MCF 10A (cell line): ENCODE data around the gene MTMR12. TPM values are rescaled to one million over a fixed set of nuclear protein-coding genes. Genes with fewer than 3 reads are reported as not detected.
"Not testable (repeated sequence)": the region's sequence is repeated elsewhere in the genome, so short reads cannot be mapped to it uniquely, and the experiment has no call there.

Source experiments
- BruUV-seq: library from RNA; stranded (reverse); fragments of 400-500 nt; replicated peaks from 2 replicates; lab custom pipeline; 2021; lab: Mats Ljungman, UMichigan
- CTCF ChIA-PET: fragments of 300-600 bp; sonication (Branson Sonifier 250); formaldehyde crosslinking; extraction: SDS; loops from one replicate; lab custom pipeline; 2021; ENCODE audit warnings: antibody characterized with exemption, inconsistent platforms; lab: Yijun Ruan, JAX
- POLR2A ChIA-PET: fragments of 300-600, 350-650 bp; sonication (Branson Sonifier 250); formaldehyde crosslinking; extraction: SDS; loops from one replicate; lab custom pipeline; 2020; ENCODE audit warnings: antibody characterized with exemption, inconsistent platforms; lab: Yijun Ruan, JAX
- DNase-seq: peaks from one replicate; pipeline ENCODE4 v3.0.0-alpha.2; 2018; ENCODE audit not compliant: unreplicated experiment
- H3K27ac Mint-ChIP-seq: one replicate; pipeline ENCODE4 v1.8.0; 2022; ENCODE audit warnings: mild to moderate bottlenecking, low read depth, mixed read lengths; ENCODE audit not compliant: unreplicated experiment
- H3K27me3 Mint-ChIP-seq: one replicate; pipeline ENCODE4 v1.8.0; 2022; ENCODE audit warnings: mixed read lengths; ENCODE audit not compliant: insufficient read depth, unreplicated experiment
- H3K36me3 Mint-ChIP-seq: one replicate; pipeline ENCODE4 v1.8.0; 2022; ENCODE audit warnings: mild to moderate bottlenecking, moderate library complexity, mixed read lengths; ENCODE audit not compliant: insufficient read depth, unreplicated experiment
- H3K4me1 Mint-ChIP-seq: one replicate; pipeline ENCODE4 v1.8.0; 2022; ENCODE audit warnings: mixed read lengths; ENCODE audit not compliant: insufficient read depth, unreplicated experiment
- H3K4me3 Mint-ChIP-seq: one replicate; pipeline ENCODE4 v1.8.0; 2022; ENCODE audit warnings: mild to moderate bottlenecking, moderate library complexity, mixed read lengths; ENCODE audit not compliant: unreplicated experiment
- H3K9me3 Mint-ChIP-seq: one replicate; pipeline ENCODE4 v1.8.0; 2022; ENCODE audit warnings: mixed read lengths; ENCODE audit not compliant: unreplicated experiment
- CTCF ChIP-seq: fragments of 200-600 bp; IDR thresholded peaks from one replicate; pipeline ENCODE4 v1.8.0; 2022; ENCODE audit warnings: antibody characterized with exemption, mild to moderate bottlenecking; ENCODE audit not compliant: unreplicated experiment
- intact Hi-C: fragments of 100-400 bp; cut with micrococcal nuclease; formaldehyde crosslinking; loops from 2 replicates; pipeline ENCODE4 v1.14.1; 2022
- total RNA-seq: library from RNA; stranded (reverse); gene quantifications from 2 replicates; pipeline ENCODE4 v1.2.3, GENCODE V29; 2022

Gene MTMR12
- total RNA-seq, 1 experiment from 2014 or later, result 24.4 TPM

- CTCF ChIA-PET, result interaction anchor here (2.9 kb wide), 1 partner anchor 7 kb away, joined by 18 read pairs; no protein-coding TSS in a partner anchor
- peaks cover 17% of the 10 kb centered on the region for H3K36me3 Mint-ChIP-seq
- H3K27me3 Mint-ChIP-seq, result no peaks in the 10 kb centered on the region
- H3K4me3 Mint-ChIP-seq, result no peak overlapping the region
- H3K27ac Mint-ChIP-seq, result no peak overlapping the region
- no peaks in the 10 kb centered on the region for H3K4me1 Mint-ChIP-seq
- TF ChIP-seq CTCF, result no peak
- intact Hi-C loops, result no loop called here
- BruUV-seq, result no TSS peak
- peak; percentile 30 for DNase-seq
- no peaks in the 10 kb centered on the region for H3K9me3 Mint-ChIP-seq
- POLR2A ChIA-PET, result no interaction called here
Observed at GRCh38 chr5:32225445-32225844, 87.3 kb downstream of the MTMR12 start.

GRCh38 chr5:32223972-32224609 lies 88.6 kb downstream of the MTMR12 start:
- no TSS peak for BruUV-seq
- ChIA-PET POLR2A (no interaction called here), CTCF (interaction anchor here (0.5 to 2.9 kb wide), 2 partner anchors 9 to 53 kb away, joined by 5 to 18 read pairs; no protein-coding TSS in a partner anchor)
- no peak for TF ChIP-seq CTCF
- H3K9me3 Mint-ChIP-seq, result no peaks in the 10 kb centered on the region
- H3K4me3 Mint-ChIP-seq, result no peak overlapping the region
- peaks cover 13% of the 10 kb centered on the region for H3K36me3 Mint-ChIP-seq
- no peaks in the 10 kb centered on the region for H3K27me3 Mint-ChIP-seq
- H3K4me1 Mint-ChIP-seq, result no peaks in the 10 kb centered on the region
- peak; percentile 42 for DNase-seq
- no peak overlapping the region for H3K27ac Mint-ChIP-seq
- intact Hi-C loops, result no loop called here

- no peaks in the 10 kb centered on the region for H3K4me1 Mint-ChIP-seq
- H3K4me3 Mint-ChIP-seq, result no peak overlapping the region
- DNase-seq, result no peak
- POLR2A ChIA-PET, result no interaction called here
- H3K27ac Mint-ChIP-seq, result no peak overlapping the region
- BruUV-seq, result no TSS peak
- H3K36me3 Mint-ChIP-seq, result peaks cover 9% of the 10 kb centered on the region
- H3K27me3 Mint-ChIP-seq, result no peaks in the 10 kb centered on the region
- CTCF ChIA-PET, result interaction anchor here (0.8 to 2.9 kb wide), 2 partner anchors 10 to 338 kb away, joined by 3 to 18 read pairs; no protein-coding TSS in a partner anchor
- no peaks in the 10 kb centered on the region for H3K9me3 Mint-ChIP-seq
- TF ChIP-seq CTCF, result no peak
- intact Hi-C loops, result no loop called here
Observed at GRCh38 chr5:32222723-32223470, 89.8 kb downstream of the MTMR12 start.

- Mint-ChIP-seq H3K36me3 (no peaks in the 10 kb centered on the region), H3K27me3 (no peaks in the 10 kb centered on the region), H3K4me1 (no peaks in the 10 kb centered on the region), H3K9me3 (no peaks in the 10 kb centered on the region), H3K27ac (no peak overlapping the region), H3K4me3 (no peak overlapping the region)
- ChIA-PET CTCF (interaction anchor here (0.7 to 1.6 kb wide), 3 partner anchors 14 to 113 kb away, joined by 3 to 6 read pairs (median 4); no protein-coding TSS in a partner anchor), POLR2A (no interaction called here)
- TF ChIP-seq CTCF, result no peak
- intact Hi-C loops, result no loop called here
- no TSS peak for BruUV-seq
- DNase-seq, result no peak
Observed at GRCh38 chr5:32217886-32218396, 94.8 kb downstream of the MTMR12 start.

- H3K36me3 Mint-ChIP-seq, H3K4me1 Mint-ChIP-seq, H3K27me3 Mint-ChIP-seq, POLR2A ChIA-PET, DNase-seq, H3K9me3 Mint-ChIP-seq, CTCF ChIA-PET, BruUV-seq, H3K4me3 Mint-ChIP-seq, intact Hi-C loops, H3K27ac Mint-ChIP-seq: not testable (repeated sequence)
Observed at GRCh38 chr5:32214344-32214743, 98.4 kb downstream of the MTMR12 start.
